Fibroblast of lung (primary cell): ENCODE measurements around the gene POLR3E. TPM values are rescaled to one million over a fixed set of nuclear protein-coding genes. Genes with fewer than 3 reads are reported as not detected.

Source experiments
- DNase-seq, 2 donors: peaks; one replicate each; pipeline versions ENCODE4 v3.0.0 to v3.0.0-alpha.2; 2010; ENCODE audit warnings: low read depth in 2 of 2
- H2AFZ ChIP-seq: 2 replicates; pipeline ENCODE4 v1.5.1; 2012; ENCODE audit warnings: low read length, control low read depth, inconsistent platforms
- H3K27ac ChIP-seq: 2 replicates; pipeline ENCODE4 v1.5.1; 2011; ENCODE audit warnings: low read length, control low read depth; ENCODE audit not compliant: insufficient read depth
- H3K27me3 ChIP-seq: 2 replicates; pipeline ENCODE4 v1.5.1; 2011; ENCODE audit warnings: mild to moderate bottlenecking, low read length; ENCODE audit not compliant: control insufficient read depth, insufficient read depth
- H3K36me3 ChIP-seq: 2 replicates; pipeline ENCODE4 v1.5.1; 2011; ENCODE audit warnings: low read length; ENCODE audit not compliant: control insufficient read depth, insufficient read depth
- H3K4me1 ChIP-seq: 2 replicates; pipeline ENCODE4 v1.5.1; 2011; ENCODE audit warnings: low read length; ENCODE audit not compliant: control insufficient read depth, insufficient read depth; ENCODE audit errors: extremely low read depth
- H3K4me2 ChIP-seq: 2 replicates; pipeline ENCODE4 v1.5.1; 2011; ENCODE audit warnings: low read length, control low read depth; ENCODE audit not compliant: insufficient read depth; ENCODE audit errors: extremely low read depth
- H3K4me3 ChIP-seq, 4 experiments: fragments of 200-600 bp in 1 of 4; sonication (generic) in 1 of 4; replicated peaks in 1 of 4; 2 replicates each; pipeline ENCODE4 v1.5.1; 2011 to 2016; ENCODE audit warnings: low read length in 4 of 4, low read depth in 3 of 4, mild to moderate bottlenecking in 3 of 4, control low read depth in 2 of 4, inconsistent platforms in 1 of 4, mixed read lengths in 1 of 4; ENCODE audit not compliant: insufficient read depth in 1 of 4; ENCODE audit errors: control extremely low read depth in 1 of 4
- H3K79me2 ChIP-seq: 2 replicates; pipeline ENCODE4 v1.5.1; 2012; ENCODE audit warnings: mild to moderate bottlenecking, low read length, inconsistent platforms; ENCODE audit not compliant: control insufficient read depth, insufficient read depth
- H3K9ac ChIP-seq: 2 replicates; pipeline ENCODE4 v1.5.1; 2011; ENCODE audit warnings: mild to moderate bottlenecking, low read length, control low read depth; ENCODE audit not compliant: insufficient read depth
- H3K9me3 ChIP-seq: 2 replicates; pipeline ENCODE4 v1.5.1; 2012; ENCODE audit warnings: low read depth, low read length; ENCODE audit not compliant: control insufficient read depth, insufficient read depth
- H4K20me1 ChIP-seq: 2 replicates; pipeline ENCODE4 v1.5.1; 2011; ENCODE audit warnings: low read length; ENCODE audit not compliant: control insufficient read depth, insufficient read depth; ENCODE audit errors: extremely low read depth
- CTCF ChIP-seq, 2 donors: IDR thresholded peaks in 1 of 2; conservative IDR thresholded peaks in 1 of 2; 1 replicate in 1 of 2; 2 replicates in 1 of 2; pipeline ENCODE4 v1.5.1; 2011 to 2012; ENCODE audit warnings: low read length in 2 of 2, control low read depth in 1 of 2, inconsistent platforms in 1 of 2, low read depth in 1 of 2, mild to moderate bottlenecking in 1 of 2
- EZH2 ChIP-seq: IDR thresholded peaks from 2 replicates; pipeline ENCODE4 v1.5.1; 2012; ENCODE audit warnings: low read length, control low read depth, mild to moderate bottlenecking; ENCODE audit errors: missing control alignments
- polyA plus RNA-seq, 2 donors: library from polyadenylated mRNA; depleted of rRNA in 1 of 2; stranded (reverse) in 1 of 2; unstranded in 1 of 2; fragments of >200 nt; gene quantifications; 2 replicates each; pipeline ENCODE4 v1.2.1, GENCODE V29; 2011 to 2012; ENCODE audit warnings: missing spikeins in 1 of 2
- total RNA-seq: library from RNA; depleted of rRNA; stranded (reverse); fragments of >200 nt; gene quantifications from 2 replicates; pipeline ENCODE4 v1.2.1, GENCODE V29; 2014

Gene POLR3E
- total and polyA plus RNA-seq, 2 donors (not counting 1 experiment from before 2014, with no cell fraction given) = 14.2 to 28.9 TPM

- Histone ChIP-seq H3K36me3 (peaks cover 7% of the 10 kb centered on the region), H4K20me1 (no peaks in the 10 kb centered on the region), H3K27me3 (no peaks in the 10 kb centered on the region), H3K4me2 (peak overlapping the region; percentile 16), H2AFZ (no peak overlapping the region), H3K4me1 (peaks cover 3% of the 10 kb centered on the region), H3K79me2 (peaks cover 51% of the 10 kb centered on the region), H3K27ac (peak overlapping the region; percentile 29), H3K9me3 (no peaks in the 10 kb centered on the region), H3K4me3 (no peak overlapping the region), H3K9ac (no peak overlapping the region)
- DNase-seq = peak in 1 of 2 donors; percentile 43
- TF ChIP-seq EZH2 (no peak), CTCF (conservative IDR thresholded peaks at IDR 0.05 in 1 of 2, IDR thresholded peaks at IDR 0.05 in 1 of 2; ENCODE audit: low read depth in 1 of 2, low read length in 2 of 2) (no peak)
Observed at GRCh38 chr16:22353933-22354541, 56.8 kb downstream of the POLR3E start.

DNA sequence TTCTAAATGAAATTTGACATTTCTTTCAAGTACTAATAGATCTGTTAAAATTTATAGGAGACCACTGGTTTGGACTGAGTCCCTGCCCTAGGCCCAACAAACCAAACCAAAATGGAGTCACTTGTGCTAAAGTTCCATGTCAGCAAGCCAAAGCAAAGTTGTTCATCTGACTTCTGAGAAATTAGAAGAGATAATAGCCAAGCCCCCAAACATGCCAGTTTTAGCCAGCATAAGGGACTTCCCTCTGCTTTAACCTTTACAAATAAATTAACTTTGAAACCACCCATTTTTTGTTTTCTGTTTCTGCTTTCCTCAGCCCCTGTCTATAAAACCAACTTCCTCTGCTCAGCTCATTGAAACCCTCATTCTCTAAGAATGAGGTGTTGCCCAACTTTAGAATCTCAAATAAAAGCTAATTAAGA is 58.3 kb downstream of the POLR3E start:
- H3K9me3 ChIP-seq = no peaks in the 10 kb centered on the region
- no peaks in the 10 kb centered on the region for H3K36me3 ChIP-seq
- H3K79me2 ChIP-seq = peaks cover 55% of the 10 kb centered on the region
- peaks cover 3% of the 10 kb centered on the region for H3K4me1 ChIP-seq
- no peak overlapping the region for H3K4me3 ChIP-seq
- H3K27ac ChIP-seq = no peak overlapping the region
- H4K20me1 ChIP-seq = no peaks in the 10 kb centered on the region
- no peak for DNase-seq
- H3K27me3 ChIP-seq = no peaks in the 10 kb centered on the region
- no peak overlapping the region for H3K9ac ChIP-seq
- H2AFZ ChIP-seq = no peak overlapping the region
- no peak overlapping the region for H3K4me2 ChIP-seq
- TF ChIP-seq EZH2 (no peak), CTCF (conservative IDR thresholded peaks at IDR 0.05 in 1 of 2, IDR thresholded peaks at IDR 0.05 in 1 of 2; ENCODE audit: low read depth in 1 of 2, low read length in 2 of 2) (no peak)

DNA sequence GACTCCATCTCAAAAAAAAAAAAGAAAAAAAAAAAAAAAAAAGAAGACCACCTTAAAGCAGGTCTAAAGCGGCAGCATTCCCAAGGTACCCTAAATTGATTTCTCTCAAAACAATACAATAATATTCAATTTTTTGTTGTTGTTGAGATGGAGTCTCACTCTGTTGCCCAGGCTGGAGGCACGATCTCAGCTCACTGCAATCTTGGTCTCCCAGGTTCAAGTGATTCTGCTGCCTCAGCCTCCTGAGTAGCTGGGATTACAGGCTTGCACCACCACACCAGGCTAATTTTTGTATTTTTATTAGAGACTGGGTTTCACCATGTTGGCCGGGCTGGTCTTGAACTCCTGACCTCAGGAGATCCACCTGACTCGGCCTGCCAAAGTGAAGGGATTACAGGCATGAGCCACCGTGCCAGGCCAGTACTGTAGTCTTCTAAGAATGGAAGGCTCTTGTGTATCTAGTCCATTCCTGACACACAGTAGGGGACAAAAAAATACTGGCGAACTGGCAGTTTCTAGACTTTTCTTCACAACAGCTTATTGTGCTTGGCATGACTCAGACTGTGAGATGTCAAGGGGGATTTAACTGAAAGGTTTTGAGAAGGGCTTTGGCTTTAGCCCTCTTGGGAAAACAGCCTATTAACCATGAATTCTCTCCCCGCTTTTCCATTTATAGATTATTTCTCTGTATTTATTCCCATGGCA is 59.9 kb downstream of the POLR3E start:
- Histone ChIP-seq H3K27me3 (no peaks in the 10 kb centered on the region), H3K9me3 (no peaks in the 10 kb centered on the region), H3K4me1 (peaks cover 3% of the 10 kb centered on the region), H4K20me1 (no peaks in the 10 kb centered on the region), H3K4me3 (no peak overlapping the region), H2AFZ (no peak overlapping the region), H3K79me2 (peaks cover 46% of the 10 kb centered on the region), H3K36me3 (no peaks in the 10 kb centered on the region), H3K27ac (no peak overlapping the region), H3K9ac (no peak overlapping the region), H3K4me2 (no peak overlapping the region)
- peak in 1 of 2 donors; percentile 38 for DNase-seq
- TF ChIP-seq CTCF (conservative IDR thresholded peaks at IDR 0.05 in 1 of 2, IDR thresholded peaks at IDR 0.05 in 1 of 2; ENCODE audit: low read depth in 1 of 2, low read length in 2 of 2) = no peak
- TF ChIP-seq EZH2 = no peak
